HG03354 (cell line): ENCODE results near the gene RASSF5.

Source experiments
- ATAC-seq: cut with Tn5 transposase; IDR thresholded peaks from one replicate; pipeline ENCODE4 v1.9.1; 2021; ENCODE audit warnings: mild to moderate bottlenecking; ENCODE audit not compliant: unreplicated experiment, poor library complexity, severe bottlenecking

RASSF5 gene

DNA sequence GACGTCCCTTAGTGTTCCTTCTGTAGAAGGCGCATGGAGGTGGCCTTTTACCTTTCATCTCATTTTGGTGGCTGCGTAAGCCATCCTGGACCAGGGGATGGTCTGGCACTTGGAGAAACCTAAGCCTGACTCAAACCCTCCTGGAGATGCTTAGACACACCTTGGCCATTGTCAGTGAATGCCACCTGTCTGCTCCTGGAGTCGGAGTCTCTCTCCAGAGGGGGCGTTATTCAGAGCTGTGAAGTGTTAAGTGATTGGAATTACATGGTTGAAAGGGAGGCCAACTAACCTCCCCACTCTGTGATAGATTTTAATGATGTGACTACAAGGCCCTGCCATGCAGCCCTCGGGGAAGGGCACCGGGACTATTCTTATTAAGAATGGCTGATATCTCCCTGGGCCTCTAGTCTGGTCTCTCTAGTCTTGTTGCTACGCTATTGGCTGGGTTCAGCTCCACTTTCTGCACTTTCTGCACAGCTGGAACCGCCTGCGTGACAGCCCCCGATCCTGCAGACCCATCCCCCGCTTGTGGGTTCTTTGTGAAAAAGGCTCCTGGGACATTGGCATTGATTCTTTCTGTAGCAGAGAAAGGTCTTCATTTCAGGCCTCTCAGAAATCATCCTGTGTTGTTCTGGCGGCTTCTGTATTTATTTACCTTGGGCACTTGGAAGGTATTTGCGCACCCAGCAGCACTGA lies 4.2 kb downstream of the RASSF5 start:
- no peak for ATAC-seq

DNA sequence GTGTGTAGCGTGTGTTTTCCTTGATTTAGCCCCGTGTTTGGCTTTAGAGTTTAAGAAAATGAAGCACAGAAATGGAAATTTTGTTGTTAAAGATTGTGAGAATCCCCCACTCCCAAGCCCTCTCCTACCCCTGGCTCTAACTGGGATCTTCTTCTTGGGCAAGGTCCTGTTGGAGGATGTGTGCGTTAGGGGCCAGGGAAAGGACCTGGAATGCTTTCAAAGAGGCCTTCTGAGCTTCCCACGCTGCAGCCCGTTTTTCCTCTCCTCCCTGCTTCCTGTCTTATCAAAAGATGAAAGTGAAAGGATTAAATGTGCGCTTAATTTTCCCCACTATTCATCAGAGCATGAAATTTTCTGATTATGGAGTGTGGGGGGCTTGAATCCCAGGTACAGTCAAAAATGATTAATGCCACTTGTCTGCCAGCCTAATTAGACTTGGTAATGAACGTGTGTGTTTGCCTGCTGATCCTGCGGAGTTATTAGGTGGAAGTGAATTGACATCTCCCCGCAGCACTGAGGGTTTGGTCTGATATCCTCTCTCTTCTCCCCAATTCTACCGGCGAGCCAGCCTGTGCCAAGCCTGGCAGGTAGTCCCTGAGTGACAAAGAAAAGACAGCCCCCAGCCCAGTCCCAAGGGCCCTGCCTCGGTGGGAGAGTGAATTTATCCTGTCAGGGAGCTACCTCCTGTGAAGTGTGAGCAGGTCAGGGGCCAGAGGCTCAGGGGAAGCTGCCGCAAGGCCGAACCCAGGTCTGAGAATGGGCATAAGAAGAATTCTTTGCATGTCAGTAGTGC lies 4.9 kb downstream of the RASSF5 start:
- ATAC-seq: no peak

DNA sequence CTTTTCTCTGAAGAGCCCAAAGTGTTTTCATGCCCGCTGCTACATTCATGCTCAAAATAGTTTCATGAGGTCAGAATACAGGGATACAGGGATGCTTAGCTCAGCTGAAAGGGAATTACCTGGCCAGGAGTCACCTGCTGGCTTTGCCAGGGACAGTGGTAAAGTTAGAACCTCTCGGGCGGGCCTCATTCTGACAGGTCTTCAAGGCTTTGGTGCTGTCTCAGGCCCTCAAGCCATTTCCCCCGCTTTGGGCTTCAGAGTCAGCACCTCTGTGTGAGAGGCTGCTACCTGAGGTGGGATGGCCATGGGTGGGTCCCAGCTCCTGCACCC lies 5.5 kb downstream of the RASSF5 start:
- ATAC-seq: no peak

DNA sequence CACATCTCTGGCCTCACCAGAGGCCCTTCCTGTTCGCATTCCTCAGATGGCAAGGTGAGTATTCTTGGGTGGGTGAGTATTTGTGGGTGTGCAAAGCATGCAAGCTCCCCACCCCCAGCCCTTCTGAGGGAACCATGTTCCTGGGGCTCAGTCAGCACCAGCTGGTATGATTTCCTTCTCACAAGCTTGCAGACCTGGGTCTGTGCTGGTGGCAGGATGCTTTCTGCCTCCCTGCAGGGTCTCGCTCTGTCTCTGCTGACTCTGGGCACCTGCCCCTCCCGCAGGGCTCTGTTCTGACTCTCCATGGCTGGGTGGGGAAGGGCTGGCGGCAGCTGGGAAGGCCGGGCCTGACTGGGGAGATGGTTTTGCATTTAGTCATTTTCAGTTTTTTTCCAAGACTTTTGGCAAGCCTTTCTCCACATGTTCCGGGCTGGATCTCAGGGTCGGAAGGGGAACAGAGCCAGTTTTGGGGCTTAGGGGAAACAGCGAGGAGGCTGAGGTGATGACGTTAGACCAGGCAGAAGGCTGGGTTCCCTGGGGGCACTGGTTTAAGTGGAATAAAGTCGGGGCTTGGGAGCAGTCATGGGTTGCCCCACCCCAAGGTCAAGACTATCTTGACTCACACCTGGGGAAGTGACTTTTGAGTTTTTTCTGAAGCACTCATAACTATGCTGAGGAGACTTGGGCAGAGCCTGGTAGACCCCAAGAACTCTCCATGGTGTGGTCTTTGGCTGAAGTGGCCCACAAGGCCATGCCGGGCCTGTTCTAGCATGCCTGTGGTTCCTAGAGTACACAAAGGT lies 6.2 kb downstream of the RASSF5 start:
- no peak for ATAC-seq

DNA sequence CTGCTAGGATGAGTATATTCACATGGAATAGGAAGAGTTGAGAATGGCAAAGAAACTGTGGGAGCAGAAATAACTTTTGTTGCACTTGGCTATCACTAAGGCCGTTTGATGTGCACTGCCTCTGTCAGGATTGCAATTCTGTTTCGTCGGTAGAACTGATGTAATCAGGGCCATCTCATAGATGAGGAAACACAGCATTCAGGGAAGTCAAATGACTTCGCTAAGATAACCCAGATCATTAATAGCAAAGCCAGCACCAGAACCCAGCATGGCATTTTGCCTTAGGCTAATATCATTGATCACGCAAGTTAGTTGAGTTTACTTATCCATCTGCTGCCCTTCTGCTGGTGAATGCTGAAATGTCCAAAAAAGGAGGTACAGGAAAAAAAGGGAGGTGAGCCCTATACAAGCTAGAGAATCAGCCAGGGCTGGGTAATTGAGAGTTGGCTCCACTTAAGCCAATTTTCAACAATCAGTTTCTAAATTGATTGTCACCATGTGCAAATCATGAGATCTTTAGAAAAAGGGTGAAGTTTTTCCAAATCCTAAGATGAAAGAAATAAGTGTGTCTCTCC lies 7.6 kb downstream of the RASSF5 start:
- ATAC-seq: no peak

DNA sequence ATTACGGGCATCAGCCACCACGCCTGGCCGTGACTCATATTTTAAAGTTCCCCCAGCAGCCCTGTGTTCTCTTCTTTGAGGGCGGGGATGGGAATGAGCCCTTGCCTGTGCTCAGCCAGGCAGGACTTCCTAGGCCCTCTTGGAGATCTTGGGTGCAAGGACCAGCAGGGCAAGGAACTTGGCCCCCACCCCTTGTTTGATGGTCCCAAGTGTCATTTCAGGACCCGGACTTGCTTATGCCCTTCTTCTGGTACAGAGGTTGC lies 9.3 kb downstream of the RASSF5 start:
- no peak for ATAC-seq

DNA sequence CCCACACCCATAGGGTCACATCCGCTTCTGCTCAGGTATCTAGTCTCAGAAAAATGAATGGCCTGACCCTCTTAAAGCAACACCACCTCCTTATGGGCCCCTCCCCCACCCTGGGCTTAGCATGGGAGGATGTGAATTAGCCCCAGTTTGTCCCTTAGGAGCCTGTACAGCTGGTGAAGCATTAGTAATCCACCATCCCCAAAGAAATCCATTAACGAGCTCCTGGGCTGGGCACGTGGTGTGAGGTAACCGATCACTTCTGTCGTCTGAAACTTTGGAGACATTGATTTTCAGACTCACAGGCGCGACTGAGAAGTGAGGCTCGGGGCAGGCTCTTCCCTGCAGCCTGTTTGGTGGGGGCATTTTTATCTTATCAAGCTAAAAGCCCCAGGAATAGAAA lies 10.5 kb downstream of the RASSF5 start:
- ATAC-seq: no peak

DNA sequence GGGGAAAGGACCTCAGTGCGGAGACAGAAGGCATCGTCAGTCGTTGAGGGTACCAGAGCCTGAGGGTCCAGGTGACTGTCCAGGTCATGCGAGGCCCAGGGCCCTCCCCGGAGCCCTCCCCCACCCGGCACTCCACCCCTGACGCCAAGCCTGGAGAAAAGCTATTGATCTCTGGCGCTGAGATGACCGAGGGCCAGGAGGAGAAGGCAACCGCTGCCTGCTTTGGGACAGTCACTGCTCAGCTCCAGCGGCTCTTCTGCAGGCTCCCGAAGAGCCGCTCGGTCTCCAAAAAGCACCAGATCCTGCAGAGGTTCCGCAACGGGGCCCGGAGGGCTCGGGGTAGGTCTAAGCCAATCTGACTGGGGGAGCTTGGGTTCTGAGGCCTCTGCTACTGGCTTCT lies 10.9 kb downstream of the RASSF5 start:
- ATAC-seq: no peak

DNA sequence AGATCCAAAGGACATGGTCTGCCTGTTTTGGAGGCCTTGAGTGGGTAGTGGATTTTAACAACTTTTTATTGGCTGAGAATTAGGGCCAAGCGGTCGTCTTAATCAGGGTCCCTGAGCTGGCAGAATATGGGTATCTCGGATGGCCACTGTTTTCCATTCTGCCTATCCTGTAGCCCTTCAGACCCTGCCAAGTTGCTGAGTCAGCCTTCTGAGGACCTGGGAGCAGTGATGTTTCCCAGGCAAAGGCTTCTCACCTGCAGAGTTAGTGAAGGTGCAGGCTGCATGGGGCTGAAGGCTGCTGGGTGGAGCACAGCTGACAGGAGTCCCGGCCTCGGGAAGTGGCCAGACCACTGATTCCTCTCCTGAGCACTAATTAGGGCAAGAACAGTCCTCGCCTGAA lies 11.4 kb downstream of the RASSF5 start:
- ATAC-seq: no peak

DNA sequence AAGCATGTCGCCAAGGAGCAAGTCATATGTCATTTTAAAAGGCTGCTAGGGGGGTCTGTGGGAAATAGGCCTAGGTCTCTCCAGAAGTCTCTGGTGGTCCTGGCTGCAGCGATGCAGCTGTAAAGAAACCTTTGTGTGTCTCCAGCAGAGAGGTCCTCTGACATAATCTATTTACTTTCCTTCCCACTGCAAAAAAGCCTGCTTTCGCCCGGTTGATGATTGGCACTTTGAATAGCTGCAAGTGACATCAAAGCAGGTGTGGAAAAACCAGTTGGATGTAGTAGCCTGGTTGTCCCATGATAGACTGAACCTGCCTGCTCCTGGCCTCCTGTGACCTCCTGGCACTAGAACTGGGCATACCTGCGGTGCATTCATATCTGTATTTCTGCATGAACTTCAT lies 13.8 kb downstream of the RASSF5 start:
- no peak for ATAC-seq

DNA sequence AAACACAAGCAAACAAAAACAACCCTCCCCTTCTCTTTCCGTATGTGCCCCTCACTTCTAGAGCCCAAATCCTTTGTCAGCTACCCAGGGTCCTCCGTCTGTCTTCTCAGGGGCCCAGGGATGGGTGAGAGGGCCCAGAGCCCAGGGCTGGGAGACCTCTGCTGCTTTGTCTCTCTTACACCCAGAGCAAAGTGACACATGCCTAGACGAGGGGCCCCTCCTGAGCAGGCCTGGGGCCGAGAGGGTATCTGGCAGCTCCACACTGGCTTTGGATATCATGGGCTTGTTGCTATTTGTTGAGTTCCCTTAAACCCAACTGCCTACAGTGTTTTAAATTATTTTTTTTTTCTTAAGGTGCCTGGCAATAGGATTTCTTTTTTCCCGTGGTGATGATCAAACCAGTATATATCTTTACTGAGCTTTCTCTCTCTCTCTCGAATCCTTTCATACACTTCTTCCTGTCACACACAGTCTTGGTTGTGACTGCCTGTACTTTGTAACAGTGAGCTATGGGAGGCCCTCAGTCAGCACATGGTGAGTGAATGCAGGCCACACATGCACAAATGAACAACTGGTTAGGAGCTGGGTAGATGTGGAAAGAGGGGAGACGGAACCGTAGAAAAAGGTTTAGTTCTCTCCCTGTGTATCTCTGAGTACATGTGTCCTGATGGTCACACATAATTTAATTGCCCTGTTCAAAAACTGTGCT lies 14.5 kb downstream of the RASSF5 start:
- ATAC-seq: no peak

DNA sequence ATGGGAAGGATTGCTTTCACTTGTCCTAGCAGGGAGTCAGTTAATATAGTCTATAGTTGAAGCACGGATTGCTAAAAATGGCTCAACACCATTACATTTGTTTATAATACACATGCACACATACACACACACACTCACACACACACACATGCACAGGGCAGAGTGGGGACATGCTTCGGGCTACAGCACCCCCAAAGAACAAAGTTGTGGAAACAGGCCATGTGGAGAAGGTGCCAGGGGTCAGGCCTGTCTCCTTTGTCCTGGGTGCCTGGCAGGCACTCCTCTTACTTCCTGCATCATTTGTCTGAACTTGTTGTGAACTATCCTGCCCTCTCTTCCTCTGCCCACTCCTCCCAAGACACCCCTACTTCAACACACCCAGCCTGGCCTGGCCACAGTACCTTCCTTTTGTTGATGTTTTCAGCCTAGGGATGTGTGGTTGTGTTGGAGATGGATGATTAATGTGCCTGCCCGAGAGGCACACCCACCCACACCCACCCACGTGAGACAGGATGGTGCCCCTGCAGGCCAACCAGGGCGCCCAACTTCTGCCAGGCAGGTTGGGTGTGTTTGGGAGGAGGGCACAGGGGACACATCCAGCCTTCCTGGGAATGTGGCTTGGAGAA lies 17.5 kb downstream of the RASSF5 start:
- ATAC-seq: no peak

DNA sequence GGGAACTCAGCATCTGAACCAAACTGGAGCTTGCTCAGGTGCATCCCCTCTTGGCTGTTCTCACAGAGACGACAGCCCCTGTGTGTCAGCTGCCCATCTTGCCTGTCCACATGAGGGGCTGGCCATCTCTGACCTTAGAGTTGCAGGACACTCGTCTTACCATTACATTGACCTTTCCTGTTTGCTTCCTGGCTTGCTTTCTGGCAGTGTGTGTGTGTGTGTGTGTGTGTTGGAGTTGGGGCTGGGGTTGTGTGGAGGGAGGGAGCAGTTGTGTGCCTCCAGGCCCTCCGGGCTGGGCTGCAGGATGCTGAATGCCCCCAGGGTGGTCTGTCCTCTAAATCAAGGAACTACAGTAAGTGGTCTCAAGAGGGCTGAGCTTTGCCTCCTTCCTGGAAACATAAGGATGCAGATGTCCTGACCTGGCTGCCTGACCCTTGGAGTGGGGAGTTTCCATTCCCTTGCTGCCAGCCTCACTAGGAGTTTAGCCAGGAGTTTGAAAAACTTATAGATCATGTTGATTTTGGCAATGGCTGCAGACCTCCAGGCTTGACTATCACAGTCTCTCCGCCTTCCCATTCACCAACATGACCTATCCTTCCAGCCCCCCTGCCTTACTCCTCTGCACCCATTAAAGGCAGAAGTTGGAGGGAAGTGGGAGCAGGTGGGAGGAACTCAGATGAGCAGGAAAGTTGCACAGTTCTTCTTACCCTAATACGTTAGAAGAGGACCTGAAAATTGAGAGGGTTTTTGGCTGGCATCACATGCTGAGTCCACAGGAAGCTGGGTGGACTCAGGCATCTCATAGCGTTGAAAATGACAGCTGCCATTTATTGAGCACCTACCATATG lies 19.0 kb downstream of the RASSF5 start:
- no peak for ATAC-seq

DNA sequence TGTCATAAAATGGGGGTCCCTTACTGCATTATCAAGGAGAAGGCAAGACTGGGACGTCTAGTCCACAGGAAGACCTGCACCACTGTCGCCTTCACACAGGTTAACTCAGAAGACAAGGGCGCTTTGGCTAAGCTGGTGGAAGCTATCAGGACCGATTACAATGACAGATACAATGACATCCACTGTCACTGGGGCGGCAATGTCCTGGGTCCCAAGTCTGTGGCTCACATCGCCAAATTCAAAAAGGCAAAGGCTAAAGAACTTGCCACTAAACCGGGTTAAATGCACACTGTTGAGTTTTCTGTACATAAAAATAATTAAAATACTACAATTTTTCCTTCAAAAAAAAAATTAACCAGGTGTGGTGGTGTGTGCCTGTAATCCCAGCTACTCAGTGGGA lies 22.1 kb downstream of the RASSF5 start:
- ATAC-seq: no peak

DNA sequence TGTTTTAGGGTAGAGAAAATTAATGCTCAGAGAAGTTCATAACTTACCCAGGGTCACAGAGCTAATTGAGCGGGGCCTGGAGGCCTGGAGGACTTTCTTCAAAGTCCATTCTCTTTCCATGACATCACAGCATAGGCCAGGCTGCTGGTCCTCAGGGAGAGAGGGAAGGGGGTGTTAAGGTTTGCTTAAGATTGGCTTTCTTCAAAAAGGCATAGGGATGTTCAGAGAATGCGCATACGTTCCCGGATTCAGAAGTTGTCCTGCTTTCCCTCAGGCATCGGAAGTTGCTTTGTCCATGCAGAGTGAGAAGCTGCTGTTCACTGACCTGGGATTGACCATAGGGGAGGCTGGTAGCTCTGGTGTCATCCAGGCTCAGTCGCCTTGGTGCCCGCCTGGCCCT lies 25.0 kb downstream of the RASSF5 start:
- no peak for ATAC-seq

DNA sequence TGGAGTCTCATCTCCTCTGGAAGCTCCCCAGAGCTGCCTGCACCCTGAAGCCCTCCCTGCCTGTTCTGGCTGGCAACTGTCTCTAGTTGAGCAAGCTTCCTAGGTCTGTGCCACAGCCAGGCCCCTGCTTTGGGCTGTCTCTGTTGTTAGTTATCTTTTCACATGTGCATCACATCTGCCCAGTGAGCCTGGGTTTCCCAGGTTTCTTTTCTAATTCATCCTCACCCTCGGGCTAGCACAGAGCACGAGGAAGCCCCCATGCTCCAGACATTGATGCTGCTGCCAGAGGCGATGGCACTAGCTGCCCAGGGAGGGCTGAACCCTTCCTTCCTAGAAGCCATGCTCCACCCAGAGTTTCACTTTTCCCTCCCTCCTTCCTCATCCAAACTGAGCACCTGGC lies 27.2 kb downstream of the RASSF5 start:
- no peak for ATAC-seq

DNA sequence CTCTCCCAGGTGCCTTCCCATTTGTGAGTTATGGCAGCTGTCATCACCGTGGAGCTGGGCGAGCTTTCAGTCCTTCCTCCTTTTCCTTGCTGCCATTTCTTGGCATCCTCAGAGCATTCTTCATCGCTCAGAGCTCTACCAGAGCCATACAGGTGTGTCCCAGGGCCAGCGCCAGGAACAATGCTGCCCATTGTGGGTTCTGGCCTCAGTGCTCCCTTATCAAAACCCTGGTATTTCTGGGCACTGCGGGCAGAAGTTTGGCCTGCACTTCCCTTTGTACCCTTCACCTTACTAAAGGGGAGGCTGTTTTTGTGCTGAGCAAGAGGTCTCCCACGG lies 28.5 kb downstream of the RASSF5 start:
- no peak for ATAC-seq

DNA sequence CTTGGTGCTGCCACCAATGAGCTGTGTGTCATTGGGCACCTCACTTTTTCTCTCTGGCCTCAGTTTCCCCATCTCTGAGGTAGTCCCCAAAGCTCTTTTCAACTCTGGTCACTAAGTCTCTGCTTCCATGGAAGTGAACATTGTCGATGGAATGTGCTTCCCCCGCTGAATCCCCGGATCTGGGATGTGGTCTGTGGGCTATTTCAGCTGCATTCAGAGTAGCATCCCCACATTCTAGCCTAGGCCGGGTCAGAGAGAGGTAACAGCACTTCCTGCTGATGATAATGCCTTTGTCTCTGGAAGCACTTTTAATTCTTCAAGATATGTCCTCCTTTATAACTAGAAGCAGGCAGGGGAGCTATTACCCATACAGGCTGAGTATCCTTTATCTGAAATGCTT lies 29.8 kb downstream of the RASSF5 start:
- ATAC-seq: no peak
